Hepatocyte (in vitro differentiated cells): ENCODE results near the gene ISY1.

Source experiments
- EZH2 ChIP-seq: fragments of 200-600 bp; sonication (generic); IDR thresholded peaks from 2 replicates; pipeline ENCODE4 v1.6.1; 2016; ENCODE audit warnings: antibody characterized with exemption, mild to moderate bottlenecking, borderline replicate concordance
- EZH2phosphoT487 ChIP-seq: fragments of 200-600 bp; sonication (generic); IDR thresholded peaks from one replicate; pipeline ENCODE4 v1.6.1; 2018; ENCODE audit warnings: antibody characterized with exemption, mild to moderate bottlenecking, low read depth, moderate library complexity; ENCODE audit not compliant: unreplicated experiment, severe bottlenecking
- TF ChIP-seq, protein P1 (sequence below): fragments of 200-600 bp; sonication (generic); IDR thresholded peaks from 2 replicates; pipeline ENCODE4 v1.5.1; 2016; ENCODE audit warnings: antibody characterized with exemption, mild to moderate bottlenecking; ENCODE audit not compliant: poor library complexity

DNA sequence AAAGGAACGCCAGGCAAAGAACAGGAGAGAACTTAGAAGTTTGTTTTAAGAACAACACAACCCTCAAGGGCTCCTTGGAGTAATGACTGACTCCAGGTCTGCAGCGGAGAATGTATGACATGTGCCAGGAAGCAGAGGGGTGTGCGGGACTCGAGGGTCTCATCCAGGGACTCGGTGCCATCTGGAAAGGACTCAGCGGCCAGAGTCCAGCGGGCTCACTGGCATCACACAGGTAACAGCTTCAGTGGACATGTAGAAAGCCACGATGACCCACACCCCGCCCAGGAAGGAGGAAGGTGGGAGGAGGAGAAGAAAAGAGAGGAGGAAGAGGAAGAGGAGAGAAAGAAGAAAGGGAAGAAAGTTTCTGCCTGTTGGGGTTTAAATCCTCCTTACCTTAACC is 78.8 kb downstream of the ISY1 start:
- TF ChIP-seq, protein P1, sequence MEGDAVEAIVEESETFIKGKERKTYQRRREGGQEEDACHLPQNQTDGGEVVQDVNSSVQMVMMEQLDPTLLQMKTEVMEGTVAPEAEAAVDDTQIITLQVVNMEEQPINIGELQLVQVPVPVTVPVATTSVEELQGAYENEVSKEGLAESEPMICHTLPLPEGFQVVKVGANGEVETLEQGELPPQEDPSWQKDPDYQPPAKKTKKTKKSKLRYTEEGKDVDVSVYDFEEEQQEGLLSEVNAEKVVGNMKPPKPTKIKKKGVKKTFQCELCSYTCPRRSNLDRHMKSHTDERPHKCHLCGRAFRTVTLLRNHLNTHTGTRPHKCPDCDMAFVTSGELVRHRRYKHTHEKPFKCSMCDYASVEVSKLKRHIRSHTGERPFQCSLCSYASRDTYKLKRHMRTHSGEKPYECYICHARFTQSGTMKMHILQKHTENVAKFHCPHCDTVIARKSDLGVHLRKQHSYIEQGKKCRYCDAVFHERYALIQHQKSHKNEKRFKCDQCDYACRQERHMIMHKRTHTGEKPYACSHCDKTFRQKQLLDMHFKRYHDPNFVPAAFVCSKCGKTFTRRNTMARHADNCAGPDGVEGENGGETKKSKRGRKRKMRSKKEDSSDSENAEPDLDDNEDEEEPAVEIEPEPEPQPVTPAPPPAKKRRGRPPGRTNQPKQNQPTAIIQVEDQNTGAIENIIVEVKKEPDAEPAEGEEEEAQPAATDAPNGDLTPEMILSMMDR, result no peak
- TF ChIP-seq EZH2, result no peak
- no peak for TF ChIP-seq EZH2phosphoT487
